ENCODE results near the gene SPTBN1. TPM values are rescaled to one million over a fixed set of nuclear protein-coding genes. Genes with fewer than 3 reads are reported as not detected.

Gene SPTBN1
- total RNA-seq, 4 donors from 2014 or later: 189 to 423 (median 341) TPM

DNA sequence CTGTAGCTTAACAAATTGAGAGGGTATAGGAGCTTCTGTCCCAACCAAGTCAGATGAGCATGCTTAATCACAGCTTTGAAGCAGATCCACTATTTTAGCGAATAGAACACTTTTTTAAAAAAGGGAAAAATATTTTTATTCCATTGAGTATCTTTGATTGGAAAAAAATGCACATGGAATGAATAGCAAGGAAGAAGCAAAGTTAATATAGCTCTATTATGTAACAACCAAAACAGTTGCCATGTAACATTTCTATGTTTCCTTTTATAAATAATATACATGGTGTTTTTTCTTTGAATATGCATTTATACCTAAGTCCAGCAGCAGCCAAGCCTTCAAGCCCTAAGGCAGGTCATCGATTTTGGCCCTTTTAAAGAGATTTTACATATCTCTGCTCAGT lies 21.4 kb upstream of the SPTBN1 start:
- no peak for DNase-seq
- TF ChIP-seq POLR2A (IDR thresholded peaks at IDR 0.05) (no peak), CTCF (IDR thresholded peaks at IDR 0.05) (no peak)
- H3K36me3 ChIP-seq: no peaks in the 10 kb centered on the region
- H3K9me3 ChIP-seq: no peaks in the 10 kb centered on the region
- H3K27ac ChIP-seq: no peak overlapping the region
- H3K4me3 ChIP-seq: no peak overlapping the region
- H3K4me1 ChIP-seq: peaks cover 0 to 3% of the 10 kb centered on the region in 2 donors
- intact Hi-C loops (cut with DNase I; ENCODE audit: low total_unique reads): no loop called here
- H3K27me3 ChIP-seq: no peaks in the 10 kb centered on the region

GRCh38 chr2:54435325-54436226 lies 20.6 kb upstream of the SPTBN1 start:
- no peaks in the 10 kb centered on the region for H3K9me3 ChIP-seq
- H3K27me3 ChIP-seq: no peaks in the 10 kb centered on the region
- intact Hi-C loops (cut with DNase I; ENCODE audit: low total_unique reads): no loop called here
- DNase-seq: no peak
- no peaks in the 10 kb centered on the region for H3K36me3 ChIP-seq
- H3K4me3 ChIP-seq: no peak overlapping the region
- H3K27ac ChIP-seq: peak overlapping the region; percentile 31 to 35
- no peaks in the 10 kb centered on the region for H3K4me1 ChIP-seq
- TF ChIP-seq CTCF (IDR thresholded peaks at IDR 0.05) (no peak), POLR2A (IDR thresholded peaks at IDR 0.05) (no peak)

- no peak overlapping the region for H3K27ac ChIP-seq
- H3K4me3 ChIP-seq: no peak overlapping the region
- H3K27me3 ChIP-seq: no peaks in the 10 kb centered on the region
- TF ChIP-seq CTCF (IDR thresholded peaks at IDR 0.05) (no peak), POLR2A (IDR thresholded peaks at IDR 0.05) (no peak)
- DNase-seq: no peak
- H3K9me3 ChIP-seq: no peaks in the 10 kb centered on the region
- H3K36me3 ChIP-seq: no peaks in the 10 kb centered on the region
- intact Hi-C loops (cut with DNase I; ENCODE audit: low total_unique reads): no loop called here
- no peaks in the 10 kb centered on the region for H3K4me1 ChIP-seq
Observed at GRCh38 chr2:54437588-54437987, 18.5 kb upstream of the SPTBN1 start.

DNA sequence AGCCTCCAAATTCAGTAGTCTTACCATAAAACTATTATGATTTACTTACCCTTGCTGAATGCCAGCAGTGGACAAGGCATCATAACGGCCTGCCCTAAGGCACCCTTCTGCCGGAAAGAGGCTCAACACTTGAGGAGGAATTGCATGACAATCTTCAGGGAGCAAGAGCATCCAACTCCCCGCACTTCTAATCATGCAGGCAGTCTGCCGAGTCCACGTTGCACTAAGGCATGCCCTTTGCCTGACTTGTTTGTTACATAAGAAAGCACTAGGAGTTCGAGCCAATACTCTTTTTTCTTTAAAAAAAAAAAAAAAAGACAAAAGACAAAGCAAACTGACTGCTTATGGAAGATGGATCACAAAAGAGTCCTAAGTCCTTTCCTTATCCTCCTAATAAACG lies 17.9 kb upstream of the SPTBN1 start:
- no peaks in the 10 kb centered on the region for H3K4me1 ChIP-seq

More for the DNA sequence above, 17.9 kb upstream of the SPTBN1 start:
- peak; percentile 60 to 71 for DNase-seq
- H3K27ac ChIP-seq: peak overlapping the region in 1 of 2 donors; percentile 26
- intact Hi-C loops (cut with DNase I; ENCODE audit: low total_unique reads): no loop called here
- H3K4me3 ChIP-seq: no peak overlapping the region
- H3K36me3 ChIP-seq: no peaks in the 10 kb centered on the region
- H3K9me3 ChIP-seq: no peaks in the 10 kb centered on the region
- H3K27me3 ChIP-seq: no peaks in the 10 kb centered on the region
- no peak for TF ChIP-seq POLR2A (IDR thresholded peaks at IDR 0.05)
- no peak for TF ChIP-seq CTCF (IDR thresholded peaks at IDR 0.05)

All from uterus (tissue), 4 donors.